CD14-positive monocyte (primary cell): ENCODE results near the gene PLAC1. TPM values are rescaled to one million over a fixed set of nuclear protein-coding genes. Genes with fewer than 3 reads are reported as not detected.

Experiments used
- DNase-seq, 3 donors: peaks; one replicate each; pipeline ENCODE4 v3.0.0-alpha.2; 2011 to 2022
- H2AFZ ChIP-seq: 2 replicates; pipeline ENCODE4 v1.6.0; 2012; ENCODE audit warnings: mild to moderate bottlenecking, low read depth, low read length, inconsistent platforms; ENCODE audit not compliant: insufficient read depth, poor library complexity, severe bottlenecking
- H3K27ac ChIP-seq, 2 donors: 1 replicate in 1 of 2; 2 replicates in 1 of 2; pipeline ENCODE4 v1.5.1; 2012 to 2013; ENCODE audit warnings: low read length in 2 of 2, control low read depth in 1 of 2, inconsistent platforms in 1 of 2, low read depth in 1 of 2, mild to moderate bottlenecking in 1 of 2
- H3K27me3 ChIP-seq, 2 donors: one replicate each; pipeline versions ENCODE4 v1.6.0 to v1.6.1; 2011 to 2013; ENCODE audit warnings: low read length in 2 of 2; ENCODE audit not compliant: control insufficient read depth in 2 of 2, insufficient read depth in 2 of 2
- H3K36me3 ChIP-seq, 2 donors: replicated peaks in 1 of 2; 1 replicate in 1 of 2; 2 replicates in 1 of 2; pipeline versions ENCODE4 v1.5.1 to v1.6.1; 2012 to 2013; ENCODE audit warnings: low read length in 2 of 2, control low read depth in 1 of 2, inconsistent platforms in 1 of 2, mild to moderate bottlenecking in 1 of 2; ENCODE audit not compliant: insufficient read depth in 2 of 2, control insufficient read depth in 1 of 2
- H3K4me1 ChIP-seq, 2 donors: 1 replicate in 1 of 2; 2 replicates in 1 of 2; pipeline versions ENCODE4 v1.5.1 to v1.6.1; 2012 to 2013; ENCODE audit warnings: low read length in 2 of 2, control low read depth in 1 of 2, inconsistent platforms in 1 of 2, mild to moderate bottlenecking in 1 of 2, moderate library complexity in 1 of 2; ENCODE audit not compliant: insufficient read depth in 2 of 2, control insufficient read depth in 1 of 2
- H3K4me2 ChIP-seq: replicated peaks from 2 replicates; pipeline ENCODE3; 2012; ENCODE audit warnings: low read length, moderate library complexity, mild to moderate bottlenecking; ENCODE audit not compliant: poor library complexity, severe bottlenecking; ENCODE audit errors: extremely low read depth
- H3K4me3 ChIP-seq, 3 experiments: fragments of 200-600 bp in 1 of 3; sonication (generic) in 1 of 3; replicated peaks in 1 of 3; 1 replicate in 2 of 3; 2 replicates in 1 of 3; pipeline ENCODE4 v1.5.1; 2011 to 2013; ENCODE audit warnings: low read length in 3 of 3, mild to moderate bottlenecking in 3 of 3, control low read depth in 2 of 3, low read depth in 2 of 3, inconsistent platforms in 1 of 3, moderate library complexity in 1 of 3
- H3K79me2 ChIP-seq: 2 replicates; pipeline ENCODE4 v1.6.0; 2012; ENCODE audit warnings: mild to moderate bottlenecking, control low read depth, inconsistent platforms, low read length, moderate library complexity; ENCODE audit not compliant: insufficient read depth
- H3K9ac ChIP-seq: 2 replicates; pipeline ENCODE4 v1.6.0; 2017; ENCODE audit warnings: low read length, mild to moderate bottlenecking; ENCODE audit not compliant: insufficient read depth, poor library complexity, severe bottlenecking
- H3K9me3 ChIP-seq, 2 donors: replicated peaks in 1 of 2; 1 replicate in 1 of 2; 2 replicates in 1 of 2; pipeline versions ENCODE4 v1.5.1 to v1.6.1; 2012 to 2013; ENCODE audit warnings: low read length in 2 of 2, control low read depth in 1 of 2; ENCODE audit not compliant: control insufficient read depth in 1 of 2, insufficient read depth in 1 of 2
- H4K20me1 ChIP-seq: 2 replicates; pipeline ENCODE4 v1.6.0; 2012; ENCODE audit warnings: mild to moderate bottlenecking, low read length, control low read depth, moderate library complexity; ENCODE audit not compliant: insufficient read depth
- H3K27ac Mint-ChIP-seq, 7 donors: one replicate each; pipeline ENCODE4 v1.8.0; 2020; ENCODE audit warnings: mild to moderate bottlenecking in 7 of 7, mixed read lengths in 7 of 7, moderate library complexity in 6 of 7, inconsistent platforms in 2 of 7
- H3K27me3 Mint-ChIP-seq, 3 donors: one replicate each; pipeline ENCODE4 v1.8.0; 2021 to 2022; ENCODE audit warnings: low read depth in 3 of 3, mild to moderate bottlenecking in 3 of 3, mixed read lengths in 3 of 3, moderate library complexity in 3 of 3, inconsistent platforms in 1 of 3
- H3K36me3 Mint-ChIP-seq, 2 donors: one replicate each; pipeline ENCODE4 v1.8.0; 2020; ENCODE audit warnings: mixed read lengths in 2 of 2, inconsistent platforms in 1 of 2, mild to moderate bottlenecking in 1 of 2
- H3K4me1 Mint-ChIP-seq: one replicate; pipeline ENCODE4 v1.8.0; 2020; ENCODE audit warnings: mild to moderate bottlenecking, mixed read lengths
- H3K4me3 Mint-ChIP-seq, 2 donors: one replicate each; pipeline ENCODE4 v1.8.0; 2020; ENCODE audit warnings: mild to moderate bottlenecking in 2 of 2, mixed read lengths in 2 of 2, moderate library complexity in 1 of 2
- H3K9me3 Mint-ChIP-seq, 7 donors: one replicate each; pipeline ENCODE4 v1.8.0; 2020 to 2022; ENCODE audit warnings: mixed read lengths in 7 of 7, mild to moderate bottlenecking in 6 of 7, moderate library complexity in 6 of 7, inconsistent platforms in 2 of 7
- WGBS: methylation state at CpG from one replicate; pipeline ENCODE4 v1.1.5; 2013; ENCODE audit warnings: missing lambda C conversion rate; ENCODE audit not compliant: insufficient coverage; 5-methylcytosine and 5-hydroxymethylcytosine counted together
- intact Hi-C, 2 donors: fragments of 100-400 bp; cut with micrococcal nuclease; formaldehyde crosslinking; loops; one replicate each; pipeline versions ENCODE4 v1.15.0 to v1.15.1; 2023
- polyA plus RNA-seq, 3 donors: library from polyadenylated mRNA; depleted of rRNA in 1 of 3; unstranded in 2 of 3; stranded (reverse) in 1 of 3; fragments of 300-500 nt in 2 of 3; fragments of >200 nt in 1 of 3; fragmentation: Illumina TruSeq in 2 of 3; gene quantifications; 1 replicate in 2 of 3; 2 replicates in 1 of 3; pipeline ENCODE4 v1.2.3, GENCODE V29; 2012 to 2021
- TF ChIP-seq, protein P1 (sequence below): fragments of 200-600 bp; IDR thresholded peaks from one replicate; pipeline ENCODE4 v1.8.0; 2022; ENCODE audit warnings: antibody characterized with exemption, mild to moderate bottlenecking

Gene PLAC1
- polyA plus RNA-seq, 3 donors, result not detected

GRCh38 chrX:134685668-134686067 is 27.4 kb upstream of the PLAC1 start:
- H4K20me1 ChIP-seq, result no peaks in the 10 kb centered on the region
- Mint-ChIP-seq H3K27me3 (peaks cover 0 to 3% (median 0%) of the 10 kb centered on the region in 3 donors), H3K27ac (no peak overlapping the region), H3K4me1 (no peaks in the 10 kb centered on the region), H3K4me3 (no peak overlapping the region), H3K36me3 (no peaks in the 10 kb centered on the region), H3K9me3 (peaks cover 0 to 2% (median 0%) of the 10 kb centered on the region in 7 donors)
- no peaks in the 10 kb centered on the region for H3K79me2 ChIP-seq
- WGBS, result no CpG with 5 or more reads among the region's 5 CpGs
- no peak overlapping the region for H3K9ac ChIP-seq
- H3K4me2 ChIP-seq, result no peak overlapping the region
- no peak overlapping the region for H3K27ac ChIP-seq
- H2AFZ ChIP-seq, result no peak overlapping the region
- H3K36me3 ChIP-seq, result no peaks in the 10 kb centered on the region
- no peaks in the 10 kb centered on the region for H3K4me1 ChIP-seq
- no peaks in the 10 kb centered on the region for H3K9me3 ChIP-seq
- H3K27me3 ChIP-seq, result no peaks in the 10 kb centered on the region
- TF ChIP-seq, protein P1, sequence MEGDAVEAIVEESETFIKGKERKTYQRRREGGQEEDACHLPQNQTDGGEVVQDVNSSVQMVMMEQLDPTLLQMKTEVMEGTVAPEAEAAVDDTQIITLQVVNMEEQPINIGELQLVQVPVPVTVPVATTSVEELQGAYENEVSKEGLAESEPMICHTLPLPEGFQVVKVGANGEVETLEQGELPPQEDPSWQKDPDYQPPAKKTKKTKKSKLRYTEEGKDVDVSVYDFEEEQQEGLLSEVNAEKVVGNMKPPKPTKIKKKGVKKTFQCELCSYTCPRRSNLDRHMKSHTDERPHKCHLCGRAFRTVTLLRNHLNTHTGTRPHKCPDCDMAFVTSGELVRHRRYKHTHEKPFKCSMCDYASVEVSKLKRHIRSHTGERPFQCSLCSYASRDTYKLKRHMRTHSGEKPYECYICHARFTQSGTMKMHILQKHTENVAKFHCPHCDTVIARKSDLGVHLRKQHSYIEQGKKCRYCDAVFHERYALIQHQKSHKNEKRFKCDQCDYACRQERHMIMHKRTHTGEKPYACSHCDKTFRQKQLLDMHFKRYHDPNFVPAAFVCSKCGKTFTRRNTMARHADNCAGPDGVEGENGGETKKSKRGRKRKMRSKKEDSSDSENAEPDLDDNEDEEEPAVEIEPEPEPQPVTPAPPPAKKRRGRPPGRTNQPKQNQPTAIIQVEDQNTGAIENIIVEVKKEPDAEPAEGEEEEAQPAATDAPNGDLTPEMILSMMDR, result no peak
- intact Hi-C loops, result no loop called here
- no peak for DNase-seq
- no peak overlapping the region for H3K4me3 ChIP-seq

- no peak for DNase-seq
- H3K9me3 Mint-ChIP-seq, result peaks cover 0 to 2% (median 0%) of the 10 kb centered on the region in 7 donors
- no peak overlapping the region for H3K27ac ChIP-seq
- no peaks in the 10 kb centered on the region for H3K36me3 Mint-ChIP-seq
- no peaks in the 10 kb centered on the region for H3K4me1 ChIP-seq
- no peak overlapping the region for H3K9ac ChIP-seq
- no peak overlapping the region for H3K4me2 ChIP-seq
- H3K4me1 Mint-ChIP-seq, result no peaks in the 10 kb centered on the region
- no peaks in the 10 kb centered on the region for H3K36me3 ChIP-seq
- no peaks in the 10 kb centered on the region for H4K20me1 ChIP-seq
- peaks cover 0 to 3% (median 0%) of the 10 kb centered on the region in 3 donors for H3K27me3 Mint-ChIP-seq
- no peak overlapping the region for H3K4me3 Mint-ChIP-seq
- H3K9me3 ChIP-seq, result no peaks in the 10 kb centered on the region
- H3K4me3 ChIP-seq, result no peak overlapping the region
- H2AFZ ChIP-seq, result no peak overlapping the region
- TF ChIP-seq, protein P1, result no peak
- no peak overlapping the region for H3K27ac Mint-ChIP-seq
- no peaks in the 10 kb centered on the region for H3K79me2 ChIP-seq
- intact Hi-C loops, result no loop called here
- no peaks in the 10 kb centered on the region for H3K27me3 ChIP-seq
- WGBS, result no CpG with 5 or more reads among the region's 1 CpG
Measured at GRCh38 chrX:134684956-134685355, 26.7 kb upstream of the PLAC1 start.
